ENCODE data around the gene FLVCR2.

- no peak for TF ChIP-seq SMAD9 (CRISPR knock-in tag; IDR thresholded peaks at IDR 0.05)
- no peak for TF ChIP-seq KDM1A (CRISPR knock-in tag; IDR thresholded peaks at IDR 0.05)
- no peak for TF ChIP-seq ZEB1 (IDR thresholded peaks at IDR 0.05; ENCODE audit: insufficient replicate concordance, low read depth)
- TF ChIP-seq CEBPG (CRISPR knock-in tag; IDR thresholded peaks at IDR 0.05): no peak
- TF ChIP-seq ZHX1 (CRISPR knock-in tag; IDR thresholded peaks at IDR 0.05; ENCODE audit: low read depth): no peak
- no peak for TF ChIP-seq ZNF83 (CRISPR knock-in tag; IDR thresholded peaks at IDR 0.05; ENCODE audit: borderline replicate concordance)
- no peak for TF ChIP-seq CREB1 (IDR thresholded peaks at IDR 0.05)
- TF ChIP-seq CREB1 (CRISPR knock-in tag; IDR thresholded peaks at IDR 0.05): no peak
- no peak for TF ChIP-seq NFKB2 (CRISPR knock-in tag; IDR thresholded peaks at IDR 0.05; ENCODE audit: borderline replicate concordance)
- no peak for TF ChIP-seq ZNF704 (CRISPR knock-in tag; IDR thresholded peaks at IDR 0.05; ENCODE audit: borderline replicate concordance)
These were observed 57.8 kb downstream of the FLVCR2 start for GRCh38 chr14:75636100-75636692.

Measured in HepG2 (cell line).